HL-60 (cell line): Measurements from ENCODE around the gene DPH3.

Source experiments
- DNase-seq, 2 experiments: peaks; one replicate each; pipeline ENCODE4 v3.0.0-alpha.2; 2010 to 2020; ENCODE audit warnings: low read depth in 1 of 2, low spot score in 1 of 2
- H3K27ac ChIP-seq: fragments of 250-450 bp; sonication (Bioruptor Pico); replicated peaks from 2 replicates; pipeline ENCODE4 v1.5.1; 2020; ENCODE audit warnings: mild to moderate bottlenecking, moderate library complexity
- H3K27me3 ChIP-seq: fragments of 250-450 bp; sonication (Bioruptor Pico); 2 replicates; pipeline ENCODE4 v1.5.1; 2021; ENCODE audit warnings: mild to moderate bottlenecking, moderate library complexity; ENCODE audit not compliant: insufficient read depth, poor library complexity, severe bottlenecking
- H3K4me3 ChIP-seq: replicated peaks from 2 replicates; pipeline ENCODE4 v1.5.1; 2011; ENCODE audit warnings: mild to moderate bottlenecking, control low read depth, low read length; ENCODE audit not compliant: insufficient read depth
- CTCF ChIP-seq: IDR thresholded peaks from one replicate; pipeline ENCODE4 v1.5.1; 2011; ENCODE audit warnings: low read length, control low read depth, inconsistent platforms; ENCODE audit not compliant: insufficient read depth
- GABPA ChIP-seq: IDR thresholded peaks from 2 replicates; pipeline ENCODE4 v1.6.1; 2012; ENCODE audit warnings: low read depth
- POLR2AphosphoS5 ChIP-seq: IDR thresholded peaks from 2 replicates; pipeline ENCODE4 v1.6.1; 2012; ENCODE audit warnings: low read depth
- REST ChIP-seq: IDR thresholded peaks from 2 replicates; pipeline ENCODE4 v1.6.1; 2012; ENCODE audit warnings: low read depth; ENCODE audit not compliant: insufficient replicate concordance
- SPI1 ChIP-seq: IDR thresholded peaks from 2 replicates; pipeline ENCODE4 v1.6.1; 2012; ENCODE audit warnings: low read depth, mild to moderate bottlenecking, borderline replicate concordance

Gene DPH3

GRCh38 chr3:16249886-16250285, 14.9 kb downstream of the DPH3 start:
- no peak for TF ChIP-seq CTCF
- TF ChIP-seq GABPA: no peak
- TF ChIP-seq POLR2AphosphoS5: no peak
- no peak for TF ChIP-seq SPI1
- TF ChIP-seq REST: no peak

GRCh38 chr3:16249336-16249735, 15.4 kb downstream of the DPH3 start:
- Histone ChIP-seq H3K27ac (no peak overlapping the region), H3K27me3 (no peaks in the 10 kb centered on the region), H3K4me3 (no peak overlapping the region)
- peak in 1 of 2 experiments; percentile 19 for DNase-seq
- TF ChIP-seq GABPA: no peak
- peak; percentile 7 for TF ChIP-seq CTCF

More at GRCh38 chr3:16249886-16250285, 14.9 kb downstream of the DPH3 start:
- H3K27ac ChIP-seq: no peak overlapping the region
- no peak for DNase-seq
- H3K27me3 ChIP-seq: no peaks in the 10 kb centered on the region
- no peak overlapping the region for H3K4me3 ChIP-seq

GRCh38 chr3:16248556-16248955, 16.2 kb downstream of the DPH3 start:
- Histone ChIP-seq H3K27me3 (no peaks in the 10 kb centered on the region), H3K4me3 (no peak overlapping the region), H3K27ac (no peak overlapping the region)
- TF ChIP-seq CTCF (no peak), POLR2AphosphoS5 (no peak), SPI1 (no peak), GABPA (no peak), REST (no peak)
- DNase-seq: no peak

GRCh38 chr3:16247282-16248061, 17.3 kb downstream of the DPH3 start:
- peak; percentile 25; the same call in 1 of the 2 replicates for TF ChIP-seq SPI1
- no peak for TF ChIP-seq GABPA
- TF ChIP-seq POLR2AphosphoS5: no peak
- peak; percentile 75 for TF ChIP-seq CTCF
- H3K27me3 ChIP-seq: no peaks in the 10 kb centered on the region
- H3K4me3 ChIP-seq: no peak overlapping the region
- no peak overlapping the region for H3K27ac ChIP-seq
- peak in 1 of 2 experiments; percentile 86 for DNase-seq
